ENCODE data around the gene TEX53.

The TEX53 gene

DNA sequence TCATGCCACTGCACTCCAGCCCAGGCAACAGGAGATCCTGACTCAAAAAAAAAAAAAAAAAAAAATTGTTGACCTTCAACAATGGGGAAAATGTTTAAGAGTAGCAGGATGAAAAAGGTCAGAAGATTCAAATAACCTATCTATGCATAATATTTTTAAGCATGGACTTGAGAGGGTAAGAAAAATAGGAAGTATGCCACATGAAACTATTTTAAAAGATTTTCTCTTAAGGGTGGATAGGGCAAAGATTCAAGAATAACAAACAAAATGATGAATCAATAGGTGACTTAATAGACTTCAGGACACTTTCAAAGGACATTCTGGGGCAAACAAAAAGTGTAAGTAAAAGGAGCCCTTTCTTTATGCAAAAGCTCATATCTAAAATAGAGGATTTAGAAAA is 21.2 kb upstream of the TEX53 start:
- no peak for DNase-seq

DNA sequence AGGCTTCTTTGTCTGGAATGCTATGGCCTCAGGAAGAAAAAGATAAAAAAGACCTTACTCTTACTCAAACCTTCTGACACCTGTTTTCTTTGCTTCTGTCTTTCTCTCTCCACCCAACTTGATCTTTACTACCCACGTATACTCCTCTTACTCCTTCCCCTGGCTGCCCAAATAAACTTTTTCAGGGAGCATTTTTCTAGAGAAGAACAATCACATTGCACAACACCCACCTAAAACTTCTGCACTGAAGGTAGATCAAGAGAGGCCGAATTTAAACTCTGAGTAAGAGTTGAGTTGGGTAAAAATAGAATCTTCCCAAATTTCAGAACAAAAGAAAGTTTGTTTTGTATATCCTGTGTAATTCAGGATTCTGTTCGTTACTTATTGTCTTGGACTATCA is 20.5 kb upstream of the TEX53 start:
- no peak for DNase-seq

GRCh38 chr9:114677418-114677817 is 19.8 kb upstream of the TEX53 start:
- DNase-seq = no peak

DNA sequence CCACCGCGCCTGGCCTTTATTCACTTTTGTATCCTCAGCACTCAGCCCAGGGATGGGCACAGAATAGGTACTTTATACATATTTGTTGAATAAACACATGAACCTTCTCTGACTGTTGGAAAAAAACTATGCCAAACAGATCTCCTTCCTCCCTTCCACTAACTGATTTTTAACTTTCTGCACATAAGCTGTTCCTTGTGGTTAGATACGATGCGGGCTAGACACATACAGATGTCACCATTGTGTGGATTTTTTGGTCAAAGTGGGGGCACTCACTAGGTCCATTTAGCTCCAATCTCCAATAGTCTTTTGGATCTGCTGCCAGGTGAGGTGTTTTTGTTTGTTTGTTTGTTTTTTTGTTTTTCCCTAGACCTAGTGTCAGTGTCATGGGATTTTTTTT is 19.3 kb upstream of the TEX53 start:
- no peak for DNase-seq

- no peak for DNase-seq
These were observed 17.4 kb upstream of the TEX53 start for GRCh38 chr9:114674798-114675540.

- no peak for DNase-seq
These were observed 16.6 kb upstream of the TEX53 start for GRCh38 chr9:114674076-114674797.

GRCh38 chr9:114671605-114672004 is 14.0 kb upstream of the TEX53 start:
- DNase-seq = no peak

- DNase-seq = no peak
These were observed 12.4 kb upstream of the TEX53 start for GRCh38 chr9:114669961-114670360.

DNA sequence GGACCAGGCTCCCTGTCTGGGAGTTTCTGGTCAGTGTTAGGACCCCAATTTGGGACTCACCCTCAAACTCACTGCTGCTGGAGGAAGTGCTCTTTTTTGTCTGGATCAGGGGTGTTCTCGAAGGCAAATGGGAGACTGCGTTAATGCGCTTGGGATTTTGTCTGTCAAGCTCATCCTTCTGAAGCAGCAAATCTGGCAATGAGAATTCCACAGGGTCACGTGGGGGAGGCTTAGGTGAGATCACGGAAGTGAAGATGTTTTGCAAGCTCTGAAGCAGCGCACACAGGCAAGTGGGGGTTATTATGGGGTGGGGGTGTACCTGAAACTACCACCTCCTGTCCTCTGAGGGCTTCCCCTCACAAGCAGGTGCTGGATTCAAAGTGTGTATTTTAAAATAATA is 10.5 kb upstream of the TEX53 start:
- DNase-seq = no peak

DNA sequence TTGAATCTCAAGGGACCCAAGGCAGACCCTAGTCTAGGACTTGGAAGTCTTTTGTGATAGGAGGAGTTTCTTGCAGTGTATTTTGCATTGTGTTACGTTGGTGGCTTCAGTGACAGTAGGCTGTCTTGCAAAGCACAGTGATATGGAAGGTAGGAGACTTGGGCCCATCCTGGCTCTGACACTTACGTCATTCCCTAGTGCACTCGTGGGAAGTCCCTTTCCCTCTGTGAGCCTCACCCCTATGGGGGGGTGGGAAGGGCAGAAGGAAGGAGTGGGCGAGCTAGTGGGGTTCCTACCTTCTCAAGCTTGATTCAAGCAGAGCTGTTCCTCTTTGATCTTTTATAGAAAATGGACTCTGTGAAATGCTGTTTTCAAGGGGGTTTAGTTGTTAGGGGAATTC is 9.2 kb upstream of the TEX53 start:
- DNase-seq = no peak

- no peak for DNase-seq
These were observed 8.8 kb upstream of the TEX53 start for GRCh38 chr9:114666401-114666800.

GRCh38 chr9:114664181-114664580 is 6.6 kb upstream of the TEX53 start:
- DNase-seq = no peak

DNA sequence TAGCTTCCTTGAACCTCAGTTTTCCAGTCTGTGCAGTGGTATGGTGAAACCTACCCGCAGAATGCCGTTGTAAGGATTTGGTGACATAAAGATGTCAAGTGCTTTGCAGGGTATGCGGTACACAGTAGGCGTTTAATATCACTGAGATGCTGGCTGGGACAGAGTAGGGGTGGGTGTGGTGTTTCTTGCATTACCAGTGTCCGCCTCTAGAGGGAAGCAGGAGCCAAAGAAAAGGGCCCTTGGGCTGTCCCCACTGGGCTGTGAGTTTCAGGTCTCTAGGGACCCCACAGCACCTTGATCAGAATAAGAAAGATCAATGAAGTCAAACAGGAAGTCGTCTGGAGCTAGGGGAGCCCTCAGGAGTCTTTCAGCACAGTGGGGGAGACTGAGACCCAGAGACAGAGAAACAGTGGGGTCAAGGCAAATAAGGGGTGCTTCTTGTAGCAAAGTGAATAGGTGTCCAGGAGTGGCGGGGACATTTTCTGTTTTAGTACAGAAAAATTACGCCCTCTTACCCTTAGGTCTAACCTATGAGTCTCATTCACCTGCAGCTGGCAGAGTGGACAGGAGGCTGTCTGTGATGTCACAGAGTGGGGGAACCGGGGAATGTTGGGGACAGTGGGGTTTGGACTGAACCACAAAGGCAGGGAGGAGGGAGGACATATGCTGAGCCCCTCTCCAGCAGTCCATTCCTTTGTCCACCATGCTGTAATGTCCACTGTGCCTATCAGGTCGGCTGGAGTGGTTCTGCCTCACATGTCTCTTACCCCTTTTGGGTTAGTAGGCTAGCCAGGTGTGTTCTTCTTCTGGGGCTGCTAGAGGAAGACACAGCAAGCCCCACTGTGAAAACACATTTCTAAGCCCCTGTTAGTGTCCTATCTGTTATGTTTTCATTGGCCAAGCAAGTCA is 4.7 kb upstream of the TEX53 start:
- peak; percentile 31 to 60 for DNase-seq

- no peak for DNase-seq
These were observed 1.3 kb downstream of the TEX53 start for GRCh38 chr9:114656301-114656700.

GRCh38 chr9:114655689-114656088 is 1.9 kb downstream of the TEX53 start:
- no peak for DNase-seq

DNA sequence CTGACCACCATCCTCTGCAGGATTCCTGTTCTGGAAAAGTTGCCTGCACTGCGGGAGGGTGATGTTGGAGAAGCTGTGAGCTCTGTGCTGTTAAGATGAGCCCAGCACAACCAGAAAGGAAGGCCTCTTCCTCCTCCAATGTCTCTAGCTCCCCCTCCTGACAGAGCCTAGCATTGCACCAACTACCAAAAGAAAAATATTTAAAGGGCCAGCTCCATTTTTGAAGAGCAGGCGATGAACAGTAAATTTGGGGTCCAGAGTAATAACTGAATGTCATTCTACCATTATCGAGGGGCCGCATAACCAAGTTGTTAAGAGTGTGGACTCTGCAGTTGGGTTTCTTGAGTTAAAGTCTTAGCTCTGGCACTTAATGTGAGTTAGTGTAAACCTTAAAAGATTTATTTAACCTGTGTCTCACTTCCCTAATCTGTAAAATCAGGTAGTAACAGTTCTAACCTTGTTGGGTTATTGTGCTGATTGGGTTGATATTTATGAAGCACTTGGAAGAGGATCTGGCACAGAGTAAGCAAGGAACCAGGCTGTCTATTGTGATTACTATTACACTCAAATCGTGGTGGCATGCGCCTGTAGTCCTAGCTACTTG is 3.9 kb downstream of the TEX53 start:
- DNase-seq = peak; percentile 87

DNA sequence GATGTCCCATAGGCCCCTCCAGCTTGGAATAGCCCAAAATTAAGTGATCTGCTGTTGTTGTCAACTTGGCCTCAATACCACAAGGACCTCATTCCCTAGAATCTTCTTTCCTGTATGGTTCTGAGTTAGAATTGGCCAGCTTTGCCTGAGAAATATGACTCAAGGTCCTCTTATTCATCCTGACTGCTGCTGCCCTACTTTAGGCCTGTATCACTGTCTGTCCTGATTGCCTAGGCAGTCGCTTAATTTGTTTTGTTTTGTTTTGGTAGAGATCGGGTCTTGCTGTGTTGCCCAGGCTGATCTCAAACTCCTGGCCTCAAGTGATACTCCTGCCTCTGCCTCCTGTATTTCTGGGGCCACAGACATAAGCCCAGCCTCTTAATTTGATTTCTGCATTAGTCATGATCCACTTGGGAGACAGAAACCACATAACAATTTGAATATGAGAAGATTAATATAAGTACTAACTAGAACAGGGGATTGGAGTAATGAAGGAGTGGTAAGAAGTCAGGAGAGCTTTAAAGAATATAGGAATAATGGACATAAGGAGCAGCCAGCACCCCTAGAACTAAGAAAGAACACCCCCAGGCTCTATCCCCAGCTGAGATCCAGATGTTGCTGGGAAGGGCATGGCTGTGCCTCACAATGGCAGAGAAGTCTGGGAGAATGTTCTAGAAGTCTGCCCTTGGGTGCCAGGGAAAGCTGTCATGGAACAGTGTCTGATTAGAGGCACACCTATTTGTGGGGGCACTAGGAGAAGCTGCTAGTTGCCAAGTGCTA is 4.6 kb downstream of the TEX53 start:
- no peak for DNase-seq

- DNase-seq = no peak
These were observed 13.7 kb downstream of the TEX53 start for GRCh38 chr9:114643896-114644295.

- DNase-seq = no peak
These were observed 14.6 kb downstream of the TEX53 start for GRCh38 chr9:114643001-114643400.

DNA sequence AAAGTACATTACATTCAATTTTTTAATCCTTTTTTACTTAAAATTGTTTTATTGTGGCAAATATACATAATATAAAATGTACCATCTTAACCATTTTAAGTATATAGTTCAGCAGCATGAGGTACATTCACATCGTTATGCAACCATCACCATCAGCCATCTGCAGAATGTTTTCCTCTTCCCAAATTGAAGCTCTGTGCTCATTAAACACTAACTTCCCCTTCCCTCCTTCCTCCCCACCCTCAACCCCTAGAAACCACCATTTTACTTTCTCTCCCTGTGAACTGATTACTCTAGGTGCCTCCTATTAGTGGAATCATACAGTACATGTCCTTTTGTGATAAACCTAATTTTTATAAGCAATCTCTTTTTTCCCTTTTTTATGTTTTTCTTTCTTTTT is 15.6 kb downstream of the TEX53 start:
- DNase-seq = peak; percentile 69 to 71

- DNase-seq = no peak
These were observed 19.2 kb downstream of the TEX53 start for GRCh38 chr9:114638404-114638803.

DNA sequence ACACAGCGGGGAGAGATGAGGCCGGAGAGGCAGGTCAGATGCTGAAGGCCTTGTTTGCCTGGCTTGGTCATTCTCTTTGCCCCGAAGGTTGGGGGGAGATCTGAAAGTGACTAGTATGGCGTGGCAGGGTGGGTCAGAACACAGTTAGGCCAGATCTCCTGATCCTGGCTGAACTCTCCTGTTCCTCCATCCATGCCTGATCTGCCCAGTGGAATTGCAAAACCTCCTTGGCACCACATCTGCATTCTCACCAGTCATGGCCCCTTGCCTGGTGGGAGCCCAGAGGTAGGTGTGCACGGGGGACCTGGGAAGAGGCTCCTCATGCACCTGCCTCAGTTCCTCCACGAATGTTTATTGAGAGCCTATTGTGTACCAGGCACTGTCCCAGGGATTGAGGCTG is 23.2 kb downstream of the TEX53 start:
- DNase-seq = no peak
